ENCODE measurements around the gene TBC1D14. TPM values are rescaled to one million over a fixed set of nuclear protein-coding genes. Genes with fewer than 3 reads are reported as not detected.

TBC1D14 gene
- total RNA-seq, 2 experiments from 2014 or later = 38.4 to 44.1 TPM

- Histone ChIP-seq H3K79me2 (ENCODE audit: insufficient read depth, low read depth, low read length) (no peaks in the 10 kb centered on the region), H3K4me3 (ENCODE audit: low read depth, low read length, poor library complexity, severe bottlenecking) (no peak overlapping the region), H4K20me1 (ENCODE audit: insufficient read depth, low read length) (no peaks in the 10 kb centered on the region), H3K36me3 (ENCODE audit: insufficient read depth, low read length) (peaks cover 27% of the 10 kb centered on the region), H3K27ac (ENCODE audit: low read depth, low read length, poor library complexity, severe bottlenecking) (no peak overlapping the region), H3K9me3 (ENCODE audit: low read length) (no peaks in the 10 kb centered on the region), H3K9me2 (ENCODE audit: insufficient read depth, low read length) (no peaks in the 10 kb centered on the region), H2AFZ (ENCODE audit: low read length) (no peak overlapping the region), H3K4me2 (ENCODE audit: low read length) (no peak overlapping the region), H3K4me1 (ENCODE audit: insufficient read depth, low read length, poor library complexity, severe bottlenecking) (no peaks in the 10 kb centered on the region)
- BruUV-seq (replicated peaks) = no TSS peak
- TF ChIP-seq EZH2phosphoT487 (IDR thresholded peaks at IDR 0.05; ENCODE audit: borderline replicate concordance, low read depth, low read length) (no peak), CTCF (conservative IDR thresholded peaks at IDR 0.05; ENCODE audit: low read length) (no peak)
- intact Hi-C loops (cut with micrococcal nuclease; ENCODE audit: unreplicated experiment) = no loop called here
- CTCF ChIA-PET (ENCODE audit: unreplicated experiment) = no interaction called here
- POLR2A ChIA-PET = no interaction called here
- no peak for DNase-seq (ENCODE audit: low spot score)
Observed at GRCh38 chr4:7031558-7032449, 122.2 kb downstream of the TBC1D14 start.

GRCh38 chr4:7032596-7032995, 123.0 kb downstream of the TBC1D14 start:
- Histone ChIP-seq H3K79me2 (ENCODE audit: insufficient read depth, low read depth, low read length) (no peaks in the 10 kb centered on the region), H3K9me2 (ENCODE audit: insufficient read depth, low read length) (no peaks in the 10 kb centered on the region), H3K4me1 (ENCODE audit: insufficient read depth, low read length, poor library complexity, severe bottlenecking) (no peaks in the 10 kb centered on the region), H4K20me1 (ENCODE audit: insufficient read depth, low read length) (no peaks in the 10 kb centered on the region), H3K27ac (ENCODE audit: low read depth, low read length, poor library complexity, severe bottlenecking) (no peak overlapping the region), H3K4me2 (ENCODE audit: low read length) (no peak overlapping the region), H3K9me3 (ENCODE audit: low read length) (no peaks in the 10 kb centered on the region), H2AFZ (ENCODE audit: low read length) (no peak overlapping the region), H3K36me3 (ENCODE audit: insufficient read depth, low read length) (peaks cover 20% of the 10 kb centered on the region), H3K4me3 (ENCODE audit: low read depth, low read length, poor library complexity, severe bottlenecking) (no peak overlapping the region)
- no TSS peak for BruUV-seq (replicated peaks)
- TF ChIP-seq EZH2phosphoT487 (IDR thresholded peaks at IDR 0.05; ENCODE audit: borderline replicate concordance, low read depth, low read length) (no peak), CTCF (conservative IDR thresholded peaks at IDR 0.05; ENCODE audit: low read length) (no peak)
- DNase-seq (ENCODE audit: low spot score) = no peak
- POLR2A ChIA-PET = no interaction called here
- intact Hi-C loops (cut with micrococcal nuclease; ENCODE audit: unreplicated experiment) = no loop called here
- CTCF ChIA-PET (ENCODE audit: unreplicated experiment) = no interaction called here
